ENCODE data around the gene AUNIP.

DNA sequence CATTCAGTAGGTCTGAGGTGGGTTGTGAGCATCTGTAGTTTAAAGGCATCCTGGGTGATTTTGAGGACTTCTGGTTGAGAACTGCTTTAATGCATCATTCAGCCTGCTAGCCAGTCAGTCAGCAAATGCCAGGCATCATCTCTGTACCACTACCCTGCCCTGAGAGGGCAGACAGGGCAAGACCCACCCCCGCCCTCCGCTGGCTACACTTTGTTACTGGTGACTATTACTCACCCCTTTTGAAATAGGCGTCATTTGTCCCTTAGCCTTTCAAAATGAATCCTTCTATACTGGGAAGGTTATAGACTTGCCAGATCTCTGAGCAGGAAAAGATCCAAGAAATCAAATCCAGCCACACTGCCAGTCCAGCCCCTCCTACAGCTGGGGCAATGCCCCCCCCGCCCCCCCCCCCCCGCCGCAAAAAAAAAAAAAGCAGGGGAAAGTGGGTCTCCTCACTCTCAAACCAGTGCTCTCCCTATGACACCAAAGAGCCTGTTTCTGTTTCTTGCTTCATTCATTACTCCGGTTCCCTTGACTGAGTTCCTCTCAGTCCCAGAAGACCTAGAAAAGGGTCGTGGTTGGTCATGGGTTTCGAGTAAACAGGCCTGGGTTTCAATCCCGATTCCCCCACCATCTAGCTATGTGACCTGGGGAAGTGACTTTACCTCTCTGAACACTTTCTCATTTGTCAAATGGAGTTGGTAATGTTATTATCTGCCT is 54.9 kb downstream of the AUNIP start:
- TF ChIP-seq, protein P1, sequence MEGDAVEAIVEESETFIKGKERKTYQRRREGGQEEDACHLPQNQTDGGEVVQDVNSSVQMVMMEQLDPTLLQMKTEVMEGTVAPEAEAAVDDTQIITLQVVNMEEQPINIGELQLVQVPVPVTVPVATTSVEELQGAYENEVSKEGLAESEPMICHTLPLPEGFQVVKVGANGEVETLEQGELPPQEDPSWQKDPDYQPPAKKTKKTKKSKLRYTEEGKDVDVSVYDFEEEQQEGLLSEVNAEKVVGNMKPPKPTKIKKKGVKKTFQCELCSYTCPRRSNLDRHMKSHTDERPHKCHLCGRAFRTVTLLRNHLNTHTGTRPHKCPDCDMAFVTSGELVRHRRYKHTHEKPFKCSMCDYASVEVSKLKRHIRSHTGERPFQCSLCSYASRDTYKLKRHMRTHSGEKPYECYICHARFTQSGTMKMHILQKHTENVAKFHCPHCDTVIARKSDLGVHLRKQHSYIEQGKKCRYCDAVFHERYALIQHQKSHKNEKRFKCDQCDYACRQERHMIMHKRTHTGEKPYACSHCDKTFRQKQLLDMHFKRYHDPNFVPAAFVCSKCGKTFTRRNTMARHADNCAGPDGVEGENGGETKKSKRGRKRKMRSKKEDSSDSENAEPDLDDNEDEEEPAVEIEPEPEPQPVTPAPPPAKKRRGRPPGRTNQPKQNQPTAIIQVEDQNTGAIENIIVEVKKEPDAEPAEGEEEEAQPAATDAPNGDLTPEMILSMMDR (IDR thresholded peaks at IDR 0.05): no peak
- TF ChIP-seq, protein P2, sequence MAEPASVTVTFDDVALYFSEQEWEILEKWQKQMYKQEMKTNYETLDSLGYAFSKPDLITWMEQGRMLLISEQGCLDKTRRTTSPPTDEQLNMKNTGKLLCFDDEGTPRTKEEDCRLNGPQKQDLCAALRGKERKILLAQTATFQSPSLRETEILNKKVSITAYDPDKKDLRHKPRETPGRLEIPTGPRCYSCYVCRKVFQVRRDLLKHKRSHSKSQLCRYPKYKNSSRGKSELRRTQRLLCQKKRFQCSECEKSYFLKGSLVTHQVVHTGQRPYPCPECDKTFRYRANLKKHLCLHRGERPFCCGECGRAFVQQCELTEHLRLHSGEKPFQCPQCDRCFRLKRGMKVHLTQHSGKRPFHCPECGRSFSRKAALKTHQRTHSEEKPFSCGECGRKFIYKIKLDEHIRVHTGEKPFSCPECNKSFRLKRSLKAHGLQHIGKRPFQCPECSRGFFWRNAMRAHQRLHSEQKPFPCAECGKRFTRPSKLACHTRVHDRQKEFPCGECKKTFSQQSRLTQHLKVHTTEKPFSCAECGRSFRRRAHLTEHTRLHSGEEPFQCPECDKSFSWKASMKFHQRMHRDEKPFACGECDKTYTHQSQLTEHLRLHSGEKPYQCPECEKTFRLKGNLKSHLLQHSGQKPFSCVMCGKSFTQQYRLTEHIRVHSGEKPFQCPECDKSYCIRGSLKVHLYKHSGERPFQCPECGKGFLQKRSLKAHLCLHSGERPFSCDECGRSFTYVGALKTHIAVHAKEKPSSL (CRISPR knock-in tag; conservative IDR thresholded peaks at IDR 0.05): no peak
- TF ChIP-seq NFYB (CRISPR knock-in tag; conservative IDR thresholded peaks at IDR 0.05; ENCODE audit: low read depth): no peak
- TF ChIP-seq ATF2 (CRISPR knock-in tag; IDR thresholded peaks at IDR 0.05; ENCODE audit: borderline replicate concordance, low read depth): no peak

All from WTC11 (cell line).